WTC11 (cell line): ENCODE measurements around the gene IRF2BPL.

Source experiments
- CREB1 ChIP-seq: sonication (generic); formaldehyde crosslinking; IDR thresholded peaks from 2 replicates; pipeline ENCODE4 v1.8.0; 2023; ENCODE audit warnings: mild to moderate bottlenecking, missing genetic modification reagents
- CTCF ChIP-seq: fragments of 200-600 bp; IDR thresholded peaks from 2 replicates; pipeline ENCODE4 v1.8.0; 2022; ENCODE audit warnings: antibody characterized with exemption
- E2F5 ChIP-seq: sonication (generic); formaldehyde crosslinking; IDR thresholded peaks from 2 replicates; pipeline ENCODE4 v1.8.1; 2022; ENCODE audit warnings: mild to moderate bottlenecking, moderate library complexity, missing genetic modification reagents
- ETV6 ChIP-seq: sonication (generic); formaldehyde crosslinking; IDR thresholded peaks from 2 replicates; pipeline ENCODE4 v1.8.1; 2022; ENCODE audit warnings: mild to moderate bottlenecking, missing genetic modification reagents
- GABPB1 ChIP-seq: sonication (generic); formaldehyde crosslinking; IDR thresholded peaks from 2 replicates; pipeline ENCODE4 v1.8.1; 2023; ENCODE audit warnings: mild to moderate bottlenecking, missing genetic modification reagents
- GTF2I ChIP-seq: fragments of 250-450 bp; sonication (Bioruptor Pico); conservative IDR thresholded peaks from 2 replicates; pipeline ENCODE4 v1.4.0; 2021; ENCODE audit warnings: mild to moderate bottlenecking
- JUN ChIP-seq: sonication (generic); formaldehyde crosslinking; IDR thresholded peaks from 2 replicates; pipeline ENCODE4 v1.8.0; 2023; ENCODE audit warnings: mild to moderate bottlenecking, missing genetic modification reagents
- KAT7 ChIP-seq: sonication (generic); formaldehyde crosslinking; IDR thresholded peaks from 2 replicates; pipeline ENCODE4 v1.8.1; 2023; ENCODE audit warnings: missing genetic modification reagents, mild to moderate bottlenecking, borderline replicate concordance
- NR3C1 ChIP-seq: sonication (generic); formaldehyde crosslinking; conservative IDR thresholded peaks from 2 replicates; pipeline ENCODE4 v1.8.1; 2023; ENCODE audit warnings: low read depth, mild to moderate bottlenecking, missing genetic modification reagents
- USF2 ChIP-seq: sonication (generic); formaldehyde crosslinking; IDR thresholded peaks from 2 replicates; pipeline ENCODE4 v1.8.1; 2023; ENCODE audit warnings: mild to moderate bottlenecking, missing genetic modification reagents, moderate library complexity
- ZSCAN18 ChIP-seq: fragments of 250-450 bp; sonication (Bioruptor Pico); IDR thresholded peaks from 2 replicates; pipeline ENCODE4 v2.1.2; 2022; ENCODE audit warnings: mild to moderate bottlenecking, moderate library complexity
- TF ChIP-seq, protein P1 (sequence below): sonication (generic); formaldehyde crosslinking; IDR thresholded peaks from 2 replicates; pipeline ENCODE4 v1.8.1; 2023; ENCODE audit warnings: mild to moderate bottlenecking, missing genetic modification reagents, moderate library complexity
- TF ChIP-seq, protein P2 (sequence below): fragments of 250-450 bp; sonication (Bioruptor Pico); IDR thresholded peaks from 2 replicates; pipeline ENCODE4 v1.9.0; 2021; ENCODE audit warnings: mild to moderate bottlenecking
- TF ChIP-seq, protein P3 (sequence below): sonication (generic); formaldehyde crosslinking; IDR thresholded peaks from 2 replicates; pipeline ENCODE4 v1.8.1; 2023; ENCODE audit warnings: mild to moderate bottlenecking, missing genetic modification reagents

- TF ChIP-seq CTCF (no peak), ZSCAN18 (CRISPR knock-in tag) (no peak), KAT7 (CRISPR knock-in tag) (no peak), JUN (CRISPR knock-in tag) (no peak), GTF2I (CRISPR knock-in tag) (no peak), CREB1 (no peak), E2F5 (CRISPR knock-in tag) (no peak), ETV6 (CRISPR knock-in tag) (no peak), USF2 (CRISPR knock-in tag) (no peak), NR3C1 (CRISPR knock-in tag) (no peak), GABPB1 (CRISPR knock-in tag) (no peak)
- TF ChIP-seq, protein P1, sequence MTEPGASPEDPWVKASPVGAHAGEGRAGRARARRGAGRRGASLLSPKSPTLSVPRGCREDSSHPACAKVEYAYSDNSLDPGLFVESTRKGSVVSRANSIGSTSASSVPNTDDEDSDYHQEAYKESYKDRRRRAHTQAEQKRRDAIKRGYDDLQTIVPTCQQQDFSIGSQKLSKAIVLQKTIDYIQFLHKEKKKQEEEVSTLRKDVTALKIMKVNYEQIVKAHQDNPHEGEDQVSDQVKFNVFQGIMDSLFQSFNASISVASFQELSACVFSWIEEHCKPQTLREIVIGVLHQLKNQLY (CRISPR knock-in tag): no peak
- TF ChIP-seq, protein P2, sequence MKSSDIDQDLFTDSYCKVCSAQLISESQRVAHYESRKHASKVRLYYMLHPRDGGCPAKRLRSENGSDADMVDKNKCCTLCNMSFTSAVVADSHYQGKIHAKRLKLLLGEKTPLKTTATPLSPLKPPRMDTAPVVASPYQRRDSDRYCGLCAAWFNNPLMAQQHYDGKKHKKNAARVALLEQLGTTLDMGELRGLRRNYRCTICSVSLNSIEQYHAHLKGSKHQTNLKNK (CRISPR knock-in tag): no peak
- TF ChIP-seq, protein P3, sequence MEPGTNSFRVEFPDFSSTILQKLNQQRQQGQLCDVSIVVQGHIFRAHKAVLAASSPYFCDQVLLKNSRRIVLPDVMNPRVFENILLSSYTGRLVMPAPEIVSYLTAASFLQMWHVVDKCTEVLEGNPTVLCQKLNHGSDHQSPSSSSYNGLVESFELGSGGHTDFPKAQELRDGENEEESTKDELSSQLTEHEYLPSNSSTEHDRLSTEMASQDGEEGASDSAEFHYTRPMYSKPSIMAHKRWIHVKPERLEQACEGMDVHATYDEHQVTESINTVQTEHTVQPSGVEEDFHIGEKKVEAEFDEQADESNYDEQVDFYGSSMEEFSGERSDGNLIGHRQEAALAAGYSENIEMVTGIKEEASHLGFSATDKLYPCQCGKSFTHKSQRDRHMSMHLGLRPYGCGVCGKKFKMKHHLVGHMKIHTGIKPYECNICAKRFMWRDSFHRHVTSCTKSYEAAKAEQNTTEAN (CRISPR knock-in tag): no peak
Measured at GRCh38 chr14:77071938-77072388, 43.5 kb upstream of the IRF2BPL start.
